Body of pancreas (tissue), 4 donors: ENCODE results near the gene PRKAG2.

Experiments used
- CTCF ChIP-seq, 7 experiments: fragments of 450-650 bp in 4 of 7; fragments of 200-600 bp in 3 of 7; sonication (generic) in 3 of 7; IDR thresholded peaks; one replicate each; pipeline ENCODE4 v1.5.1; 2016 to 2019; ENCODE audit warnings: antibody characterized with exemption in 7 of 7
- POLR2A ChIP-seq, 3 donors: fragments of 450-650 bp; IDR thresholded peaks; one replicate each; pipeline ENCODE4 v1.6.1; 2016; ENCODE audit warnings: antibody characterized with exemption in 3 of 3, mild to moderate bottlenecking in 2 of 3

GRCh38 chr7:151799506-151799905 lies 77.4 kb downstream of the PRKAG2 start:
- TF ChIP-seq CTCF (IDR thresholded peaks at IDR 0.05): no peak
- no peak for TF ChIP-seq POLR2A (IDR thresholded peaks at IDR 0.05)
